Stimulated activated memory B cell treated with anti-CD40 and anti-IgM and Interleukin-4, amounts not matched to agents 10 μg/mL and 1 μg/mL and 100 μg/mL, for 72 hours (primary cell): ENCODE data around the gene HS1BP3.

Source experiments
- ATAC-seq: fragments of 150-1000 bp; cut with Tn5 transposase; 2 replicates; pipeline ENCODE4 v1.10.0; 2021
- H3K27ac Mint-ChIP-seq: one replicate; pipeline ENCODE4 v1.8.0; 2022; ENCODE audit warnings: mild to moderate bottlenecking, mixed read lengths
- H3K27me3 Mint-ChIP-seq: one replicate; pipeline ENCODE4 v1.8.0; 2022; ENCODE audit warnings: mixed read lengths
- H3K36me3 Mint-ChIP-seq: one replicate; pipeline ENCODE4 v1.8.0; 2022; ENCODE audit warnings: mixed read lengths
- H3K4me1 Mint-ChIP-seq: one replicate; pipeline ENCODE4 v1.8.0; 2022; ENCODE audit warnings: mixed read lengths
- H3K4me3 Mint-ChIP-seq: one replicate; pipeline ENCODE4 v1.8.0; 2022; ENCODE audit warnings: mild to moderate bottlenecking, moderate library complexity, mixed read lengths
- H3K9me3 Mint-ChIP-seq: one replicate; pipeline ENCODE4 v1.8.0; 2022; ENCODE audit warnings: mixed read lengths

Gene HS1BP3

GRCh38 chr2:20661421-20662307 lies 10.8 kb upstream of the HS1BP3 start:
- no peak overlapping the region for H3K27ac Mint-ChIP-seq
- no peaks in the 10 kb centered on the region for H3K9me3 Mint-ChIP-seq
- H3K36me3 Mint-ChIP-seq = no peaks in the 10 kb centered on the region
- ATAC-seq = peak; percentile 48
- H3K4me3 Mint-ChIP-seq = no peak overlapping the region
- H3K4me1 Mint-ChIP-seq = peaks cover 41% of the 10 kb centered on the region
- no peaks in the 10 kb centered on the region for H3K27me3 Mint-ChIP-seq

DNA sequence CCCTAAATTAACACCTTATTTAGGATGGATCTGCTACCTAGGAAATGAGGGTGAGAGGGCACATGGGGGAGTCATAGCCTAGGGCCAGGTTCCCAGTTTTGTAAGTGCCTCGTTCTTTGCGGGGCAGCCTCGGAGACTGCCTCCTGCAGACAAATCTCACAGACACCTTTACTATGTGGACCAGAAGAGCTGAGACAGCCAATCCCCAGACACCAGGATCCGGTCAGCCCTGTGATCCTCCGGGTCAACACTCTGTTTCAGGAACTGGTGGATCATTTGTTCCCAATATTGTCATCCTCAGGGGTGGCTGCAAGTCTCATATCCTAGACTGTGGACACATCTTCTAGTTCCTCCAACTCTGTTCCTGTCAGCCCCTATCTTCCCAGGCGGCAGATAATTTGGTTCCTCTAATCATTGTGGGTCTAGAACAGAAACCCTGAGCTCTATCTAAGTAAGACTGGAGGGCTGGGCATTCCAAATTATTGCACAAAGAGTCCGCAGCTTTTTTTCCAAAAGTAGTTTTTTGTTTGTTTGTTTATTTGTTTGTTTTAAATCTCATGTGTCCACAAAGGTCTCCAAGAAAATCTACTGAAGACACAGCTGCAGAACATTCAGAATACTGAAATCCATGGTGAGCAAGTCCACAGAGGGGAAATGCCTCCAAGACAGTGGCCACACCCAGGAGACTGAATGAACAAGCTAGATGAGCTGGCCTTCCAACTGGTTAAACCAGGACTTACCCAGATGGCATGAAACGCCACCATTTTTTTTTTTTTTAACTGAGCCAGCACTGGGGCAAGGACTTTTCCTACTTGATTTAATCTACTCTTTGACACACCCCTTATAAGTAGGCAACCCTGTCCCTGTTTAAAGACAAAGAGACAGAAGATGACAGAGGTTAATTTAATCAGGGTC lies 9.9 kb upstream of the HS1BP3 start:
- H3K9me3 Mint-ChIP-seq = no peaks in the 10 kb centered on the region
- H3K36me3 Mint-ChIP-seq = no peaks in the 10 kb centered on the region
- no peak overlapping the region for H3K4me3 Mint-ChIP-seq
- no peak overlapping the region for H3K27ac Mint-ChIP-seq
- no peaks in the 10 kb centered on the region for H3K27me3 Mint-ChIP-seq
- H3K4me1 Mint-ChIP-seq = peaks cover 34% of the 10 kb centered on the region
- no peak for ATAC-seq

- Mint-ChIP-seq H3K36me3 (no peaks in the 10 kb centered on the region), H3K4me3 (no peak overlapping the region), H3K9me3 (no peaks in the 10 kb centered on the region), H3K27me3 (no peaks in the 10 kb centered on the region), H3K27ac (no peak overlapping the region), H3K4me1 (peaks cover 10% of the 10 kb centered on the region)
- ATAC-seq = no peak
Observed at GRCh38 chr2:20657522-20658235, 6.8 kb upstream of the HS1BP3 start.

GRCh38 chr2:20656561-20656960 lies 5.7 kb upstream of the HS1BP3 start:
- H3K27me3 Mint-ChIP-seq = no peaks in the 10 kb centered on the region

DNA sequence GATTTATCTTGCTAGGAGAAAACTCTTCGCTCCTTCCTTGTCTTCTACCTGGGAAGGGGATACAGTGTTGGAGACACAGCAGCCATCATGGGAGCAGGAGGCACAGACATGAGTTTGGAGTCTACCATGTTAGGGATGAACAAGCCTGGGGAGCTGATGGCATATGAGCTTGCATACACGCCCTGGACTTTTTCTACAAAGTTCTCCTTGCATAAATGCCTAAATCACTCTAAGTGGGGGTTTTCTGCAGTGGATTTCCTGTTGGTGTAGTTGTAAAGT lies 3.6 kb upstream of the HS1BP3 start:
- no peaks in the 10 kb centered on the region for H3K36me3 Mint-ChIP-seq
- H3K4me1 Mint-ChIP-seq = peaks cover 15% of the 10 kb centered on the region
- ATAC-seq = no peak
- H3K4me3 Mint-ChIP-seq = no peak overlapping the region
- H3K27ac Mint-ChIP-seq = no peak overlapping the region
- H3K9me3 Mint-ChIP-seq = no peaks in the 10 kb centered on the region
- no peaks in the 10 kb centered on the region for H3K27me3 Mint-ChIP-seq

More at GRCh38 chr2:20656561-20656960, 5.7 kb upstream of the HS1BP3 start:
- ATAC-seq = peak; percentile 44
- Mint-ChIP-seq H3K4me3 (no peak overlapping the region), H3K4me1 (peaks cover 5% of the 10 kb centered on the region), H3K27ac (no peak overlapping the region), H3K36me3 (no peaks in the 10 kb centered on the region), H3K9me3 (no peaks in the 10 kb centered on the region)

- H3K4me3 Mint-ChIP-seq = no peak overlapping the region
- H3K27ac Mint-ChIP-seq = no peak overlapping the region
- no peaks in the 10 kb centered on the region for H3K9me3 Mint-ChIP-seq
Observed at GRCh38 chr2:20653695-20654534, 3.0 kb upstream of the HS1BP3 start.

GRCh38 chr2:20652673-20653575 lies 2.0 kb upstream of the HS1BP3 start:
- no peak for ATAC-seq
- peaks cover 31% of the 10 kb centered on the region for H3K4me1 Mint-ChIP-seq
- H3K9me3 Mint-ChIP-seq = no peaks in the 10 kb centered on the region
- no peak overlapping the region for H3K27ac Mint-ChIP-seq
- H3K36me3 Mint-ChIP-seq = no peaks in the 10 kb centered on the region
- H3K4me3 Mint-ChIP-seq = no peak overlapping the region
- H3K27me3 Mint-ChIP-seq = no peaks in the 10 kb centered on the region

More at GRCh38 chr2:20653695-20654534, 3.0 kb upstream of the HS1BP3 start:
- H3K4me1 Mint-ChIP-seq = peaks cover 21% of the 10 kb centered on the region
- ATAC-seq = no peak
- no peaks in the 10 kb centered on the region for H3K36me3 Mint-ChIP-seq
- H3K27me3 Mint-ChIP-seq = no peaks in the 10 kb centered on the region

- no peaks in the 10 kb centered on the region for H3K27me3 Mint-ChIP-seq
- no peak overlapping the region for H3K4me3 Mint-ChIP-seq
- peaks cover 37% of the 10 kb centered on the region for H3K4me1 Mint-ChIP-seq
- no peak for ATAC-seq
- no peaks in the 10 kb centered on the region for H3K9me3 Mint-ChIP-seq
- H3K36me3 Mint-ChIP-seq = no peaks in the 10 kb centered on the region
- no peak overlapping the region for H3K27ac Mint-ChIP-seq
Observed at GRCh38 chr2:20652141-20652540, 1.2 kb upstream of the HS1BP3 start.

GRCh38 chr2:20651731-20652099 lies 817 bp upstream of the HS1BP3 start:
- Mint-ChIP-seq H3K36me3 (no peaks in the 10 kb centered on the region), H3K9me3 (no peaks in the 10 kb centered on the region), H3K4me1 (peaks cover 38% of the 10 kb centered on the region), H3K27ac (peak overlapping the region; percentile 83), H3K27me3 (no peaks in the 10 kb centered on the region), H3K4me3 (peak overlapping the region; percentile 90)
- no peak for ATAC-seq

GRCh38 chr2:20650393-20650876 lies 463 bp downstream of the HS1BP3 start:
- peak; percentile 0 for ATAC-seq
- Mint-ChIP-seq H3K9me3 (no peaks in the 10 kb centered on the region), H3K4me3 (peak overlapping the region; percentile 90), H3K36me3 (peaks cover 3% of the 10 kb centered on the region), H3K27me3 (no peaks in the 10 kb centered on the region), H3K4me1 (peaks cover 43% of the 10 kb centered on the region), H3K27ac (peak overlapping the region; percentile 83)

- H3K27ac Mint-ChIP-seq = peak overlapping the region; percentile 83
- H3K9me3 Mint-ChIP-seq = no peaks in the 10 kb centered on the region
- peak overlapping the region; percentile 90 for H3K4me3 Mint-ChIP-seq
Observed at GRCh38 chr2:20649976-20650375, 922 bp downstream of the HS1BP3 start.

GRCh38 chr2:20649576-20649975 lies 1.3 kb downstream of the HS1BP3 start:
- Mint-ChIP-seq H3K4me3 (peak overlapping the region; percentile 90), H3K27ac (no peak overlapping the region)
- ATAC-seq = no peak

More at GRCh38 chr2:20649976-20650375, 922 bp downstream of the HS1BP3 start:
- H3K27me3 Mint-ChIP-seq = no peaks in the 10 kb centered on the region
- peaks cover 43% of the 10 kb centered on the region for H3K4me1 Mint-ChIP-seq
- ATAC-seq = no peak
- H3K36me3 Mint-ChIP-seq = peaks cover 6% of the 10 kb centered on the region

GRCh38 chr2:20648831-20649230 lies 2.1 kb downstream of the HS1BP3 start:
- no peak overlapping the region for H3K4me3 Mint-ChIP-seq
- no peaks in the 10 kb centered on the region for H3K9me3 Mint-ChIP-seq
- no peak overlapping the region for H3K27ac Mint-ChIP-seq
- H3K27me3 Mint-ChIP-seq = no peaks in the 10 kb centered on the region
- H3K4me1 Mint-ChIP-seq = peaks cover 43% of the 10 kb centered on the region
- no peak for ATAC-seq
- H3K36me3 Mint-ChIP-seq = peaks cover 17% of the 10 kb centered on the region

More at GRCh38 chr2:20649576-20649975, 1.3 kb downstream of the HS1BP3 start:
- no peaks in the 10 kb centered on the region for H3K27me3 Mint-ChIP-seq
- peaks cover 10% of the 10 kb centered on the region for H3K36me3 Mint-ChIP-seq
- no peaks in the 10 kb centered on the region for H3K9me3 Mint-ChIP-seq
- peaks cover 43% of the 10 kb centered on the region for H3K4me1 Mint-ChIP-seq
